ENCODE data around the gene ALDH3A1.

DNA sequence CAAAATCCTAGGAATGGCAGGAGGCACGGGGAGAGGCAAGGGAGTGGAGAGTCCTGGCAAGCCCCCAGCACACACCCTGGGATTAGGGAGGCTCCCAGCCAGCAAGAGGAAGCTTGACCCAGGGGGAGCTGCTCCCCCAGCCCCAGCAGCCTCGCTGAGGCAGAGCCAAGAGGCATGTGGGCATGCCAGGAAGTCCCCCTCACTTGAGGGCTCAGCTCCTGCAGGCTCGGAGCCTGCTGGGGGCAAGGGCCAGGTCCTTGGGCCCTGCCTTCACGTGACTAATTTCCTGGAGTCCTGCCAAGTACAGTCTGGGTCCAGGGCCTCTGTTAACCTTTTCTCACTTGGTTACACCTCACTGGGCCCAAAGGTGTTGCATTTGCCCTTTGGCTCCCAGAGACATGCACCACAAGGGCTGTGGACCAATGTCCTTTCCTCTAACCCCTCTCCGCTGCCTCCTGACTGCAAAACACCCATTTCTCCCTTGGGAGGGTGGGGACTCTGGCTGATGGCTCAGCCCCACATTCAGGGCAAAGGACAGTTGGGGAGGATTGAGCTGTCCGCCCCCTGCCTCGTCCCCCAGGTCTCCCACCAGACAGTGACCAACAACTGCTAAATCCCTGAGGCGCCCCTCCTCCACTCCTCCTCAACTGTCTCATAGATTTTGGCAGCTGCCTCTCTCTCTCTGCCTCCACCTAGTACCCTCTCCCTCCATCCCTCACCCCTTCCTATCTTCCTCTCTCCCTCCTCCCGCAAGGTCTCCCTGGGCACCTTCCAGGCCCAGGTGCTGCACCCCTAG lies 27.3 kb downstream of the ALDH3A1 start:
- TF ChIP-seq, protein P1, sequence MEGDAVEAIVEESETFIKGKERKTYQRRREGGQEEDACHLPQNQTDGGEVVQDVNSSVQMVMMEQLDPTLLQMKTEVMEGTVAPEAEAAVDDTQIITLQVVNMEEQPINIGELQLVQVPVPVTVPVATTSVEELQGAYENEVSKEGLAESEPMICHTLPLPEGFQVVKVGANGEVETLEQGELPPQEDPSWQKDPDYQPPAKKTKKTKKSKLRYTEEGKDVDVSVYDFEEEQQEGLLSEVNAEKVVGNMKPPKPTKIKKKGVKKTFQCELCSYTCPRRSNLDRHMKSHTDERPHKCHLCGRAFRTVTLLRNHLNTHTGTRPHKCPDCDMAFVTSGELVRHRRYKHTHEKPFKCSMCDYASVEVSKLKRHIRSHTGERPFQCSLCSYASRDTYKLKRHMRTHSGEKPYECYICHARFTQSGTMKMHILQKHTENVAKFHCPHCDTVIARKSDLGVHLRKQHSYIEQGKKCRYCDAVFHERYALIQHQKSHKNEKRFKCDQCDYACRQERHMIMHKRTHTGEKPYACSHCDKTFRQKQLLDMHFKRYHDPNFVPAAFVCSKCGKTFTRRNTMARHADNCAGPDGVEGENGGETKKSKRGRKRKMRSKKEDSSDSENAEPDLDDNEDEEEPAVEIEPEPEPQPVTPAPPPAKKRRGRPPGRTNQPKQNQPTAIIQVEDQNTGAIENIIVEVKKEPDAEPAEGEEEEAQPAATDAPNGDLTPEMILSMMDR (IDR thresholded peaks at IDR 0.05 in 2 of 3, conservative IDR thresholded peaks at IDR 0.05 in 1 of 3; ENCODE audit: control insufficient read depth in 2 of 3, extremely low read depth in 1 of 3, insufficient read depth in 1 of 3, low read depth in 3 of 3, low read length in 3 of 3) = no peak
- TF ChIP-seq MTA2 (IDR thresholded peaks at IDR 0.05; ENCODE audit: low read depth) = no peak
- no peak for TF ChIP-seq POLR2A (IDR thresholded peaks at IDR 0.05; ENCODE audit: low read depth, low read length)
- no peak for TF ChIP-seq HDAC2 (IDR thresholded peaks at IDR 0.05)
- TF ChIP-seq BCL11A (IDR thresholded peaks at IDR 0.05; ENCODE audit: low read depth, low read length) = no peak
- TF ChIP-seq CBFB (IDR thresholded peaks at IDR 0.05; ENCODE audit: low read depth) = no peak
- no peak for TF ChIP-seq SMC3 (IDR thresholded peaks at IDR 0.05; ENCODE audit: borderline replicate concordance, low read length)

Data from GM12878 (cell line).